Heart right ventricle (tissue), 16 donors: ENCODE data around the gene STARD7. TPM values are rescaled to one million over a fixed set of nuclear protein-coding genes. Genes with fewer than 3 reads are reported as not detected.

Source experiments
- ATAC-seq, 8 donors: fragments of 200-7000 bp; cut with Tn5 transposase; one replicate each; pipeline ENCODE4 v1.9.1; 2020; ENCODE audit warnings: mild to moderate bottlenecking in 8 of 8, moderate library complexity in 8 of 8, moderate number of reproducible peaks in 1 of 8
- DNase-seq, 2 donors: peaks; one replicate each; pipeline ENCODE4 v3.0.0-alpha.2; 2020
- H3K27ac ChIP-seq, 10 donors: fragments of 200-600 bp; sonication (generic) in 2 of 10; one replicate each; pipeline versions ENCODE4 v1.5.0 to v1.8.0; 2020 to 2022; ENCODE audit warnings: mild to moderate bottlenecking in 3 of 10
- H3K27me3 ChIP-seq, 7 donors: fragments of 200-600 bp; one replicate each; pipeline ENCODE4 v1.8.0; 2021 to 2022; ENCODE audit warnings: mild to moderate bottlenecking in 2 of 7
- H3K36me3 ChIP-seq, 9 donors: fragments of 200-600 bp; sonication (generic) in 1 of 9; one replicate each; pipeline versions ENCODE4 v1.5.0 to v1.8.0; 2020 to 2022; ENCODE audit warnings: mild to moderate bottlenecking in 2 of 9
- H3K4me1 ChIP-seq, 9 donors: fragments of 200-600 bp; sonication (generic) in 1 of 9; one replicate each; pipeline versions ENCODE4 v1.5.0 to v1.8.0; 2020 to 2022; ENCODE audit warnings: mild to moderate bottlenecking in 4 of 9
- H3K4me3 ChIP-seq, 10 donors: fragments of 200-600 bp; sonication (generic) in 2 of 10; one replicate each; pipeline versions ENCODE4 v1.5.0 to v1.8.0; 2020 to 2022; ENCODE audit warnings: mild to moderate bottlenecking in 7 of 10, moderate library complexity in 2 of 10
- H3K9me3 ChIP-seq, 11 donors: fragments of 200-600 bp in 10 of 11; sonication (generic) in 2 of 11; one replicate each; pipeline versions ENCODE4 v1.5.0 to v1.8.0; 2013 to 2022; ENCODE audit warnings: mild to moderate bottlenecking in 2 of 11, control low read depth in 1 of 11, moderate library complexity in 1 of 11
- CTCF ChIP-seq, 9 donors: fragments of 200-600 bp; sonication (generic) in 2 of 9; IDR thresholded peaks; one replicate each; pipeline versions ENCODE4 v1.5.0 to v1.8.0; 2021 to 2022; ENCODE audit warnings: antibody characterized with exemption in 9 of 9, mild to moderate bottlenecking in 5 of 9, moderate library complexity in 1 of 9
- WGBS, 2 donors: extraction: QIAGEN DNeasy Blood & Tissue Kit; methylation state at CpG; one replicate each; pipeline ENCODE4 v1.1.7; 2013; ENCODE audit warnings: inconsistent platforms in 1 of 2; 5-methylcytosine and 5-hydroxymethylcytosine counted together
- intact Hi-C, 10 donors: fragments of 100-400 bp; cut with DNase I; formaldehyde crosslinking; loops; one replicate each; pipeline versions ENCODE4 v1.11.1 to v1.14.2; 2022
- polyA plus RNA-seq, 2 donors: library from polyadenylated mRNA; stranded (reverse); fragments of 200-250 nt; gene quantifications; one replicate each; pipeline ENCODE4 v1.2.3, GENCODE V29; 2013
- total RNA-seq, 10 donors: library from RNA; stranded (reverse); fragmentation: NEBNext Ultra II Directional in 3 of 10; extraction: Animal tissue kit (Norgen Biotek cat#: 25700) in 3 of 10; gene quantifications; one replicate each; pipeline versions ENCODE4 v1.2.1 to v1.2.4, GENCODE V29; 2021 to 2023
- donor health status: Arrhythmogenic right ventricular cardiomyopathy.
- donor health status: ischemic (EF 13 %, LVEDD 7.1; RV severe dilation, severe dysfunction).
- donor health status: healthy with polysubstance abuse.
- donor health status: DM: no; HTN: yes; CAD: no.
- donor health status: DM: no; HTN: no; CAD: no.
- donor health status: ischemic (EF 25% LVEDD 6.9; RV normal size, moderate dysfunction).
- donor health status: ischemic (EF 25% LVEDD 5.7; RV mildly dilated, moderate dysfunction).
- donor health status: healthy.
- donor health status: DM: yes; HTN: yes; CAD: no.
- donor health status: Ischemic cardiomyopathy.
- donor health status: ischemic (EF 35%, LVEDD 5.7; RV mildly dilated, moderate dysfunction).
- donor health status: nonischemic (EF 11% LVEDD 7.7; RV severe dilation, severe dysfunction).
- donor health status: DM: yes; HTN: yes; CAD: no.
- donor health status: PGD.
- donor health status: ischemic (EF 29% LVEDD 5.4; RV normal size, mild dysfunction).
- donor health status: nonischemic (EF 23%, LVEDD 6.1; RV moderate dilation, normal function).

The STARD7 gene
- total and polyA plus RNA-seq, 12 donors: 50.8 to 397 (median 191) TPM

GRCh38 chr2:96213379-96213778 is 4.8 kb upstream of the STARD7 start:
- peaks cover 0 to 16% (median 12%) of the 10 kb centered on the region in 9 donors for H3K4me1 ChIP-seq
- DNase-seq (no peak), ATAC-seq (no peak)
- intact Hi-C loops: loop anchor here in 2 of 10 donors (5.0 kb wide), 2 partner anchors 39 to 49 kb away; no protein-coding TSS in a partner anchor
- peaks cover 0 to 4% (median 0%) of the 10 kb centered on the region in 9 donors for H3K36me3 ChIP-seq
- H3K4me3 ChIP-seq: no peak overlapping the region
- no peak for TF ChIP-seq CTCF (IDR thresholded peaks at IDR 0.05)
- no peaks in the 10 kb centered on the region for H3K9me3 ChIP-seq
- H3K27ac ChIP-seq: no peak overlapping the region
- no peaks in the 10 kb centered on the region for H3K27me3 ChIP-seq
- 87 to 93% methylated on average over 12 of the region's 12 CpGs for WGBS, 2 donors

GRCh38 chr2:96212339-96212738 is 3.7 kb upstream of the STARD7 start:
- Histone ChIP-seq H3K9me3 (no peaks in the 10 kb centered on the region), H3K27me3 (no peaks in the 10 kb centered on the region), H3K36me3 (peaks cover 0 to 4% (median 0%) of the 10 kb centered on the region in 9 donors), H3K27ac (no peak overlapping the region), H3K4me1 (peaks cover 0 to 20% (median 16%) of the 10 kb centered on the region in 9 donors), H3K4me3 (no peak overlapping the region)
- WGBS, 2 donors: 90 to 92% methylated on average over 4 of the region's 4 CpGs
- no peak for DNase-seq
- intact Hi-C loops: loop anchor here in 2 of 10 donors (5.0 kb wide), 2 partner anchors 40 to 50 kb away; no protein-coding TSS in a partner anchor
- no peak for ATAC-seq
- no peak for TF ChIP-seq CTCF (IDR thresholded peaks at IDR 0.05)

GRCh38 chr2:96209729-96210085 is 1.1 kb upstream of the STARD7 start:
- Histone ChIP-seq H3K36me3 (peaks cover 0 to 4% (median 0%) of the 10 kb centered on the region in 9 donors), H3K4me3 (peak overlapping the region in 9 of 10 donors; percentile 63 to 100 (median 94)), H3K27ac (peak overlapping the region; percentile 91 to 99 (median 97)), H3K27me3 (no peaks in the 10 kb centered on the region), H3K4me1 (peaks cover 6 to 45% (median 40%) of the 10 kb centered on the region in 9 donors), H3K9me3 (no peaks in the 10 kb centered on the region)
- intact Hi-C loops: loop anchor here in 7 of 10 donors (2.0 to 10.0 kb wide), 6 partner anchors 43 to 62 kb away; partner anchors contain the start of genes TMEM127 (in 3 of the 7), CIAO1 (in 1 of the 7) and DUSP2 (in 1 of the 7)
- ATAC-seq (no peak), DNase-seq (no peak)
- no peak for TF ChIP-seq CTCF (IDR thresholded peaks at IDR 0.05)
- 91 to 94% methylated on average over 9 of the region's 9 CpGs for WGBS, 2 donors

GRCh38 chr2:96209011-96209728 is 543 bp upstream of the STARD7 start:
- no peak for ATAC-seq
- Histone ChIP-seq H3K27ac (peak overlapping the region; percentile 91 to 99 (median 97)), H3K4me3 (peak overlapping the region; percentile 63 to 100 (median 95)), H3K9me3 (no peaks in the 10 kb centered on the region), H3K4me1 (peaks cover 8 to 51% (median 46%) of the 10 kb centered on the region in 9 donors), H3K27me3 (no peaks in the 10 kb centered on the region), H3K36me3 (peaks cover 0 to 4% (median 0%) of the 10 kb centered on the region in 9 donors)
- 5 to 6% methylated on average over 21 of the region's 21 CpGs for WGBS, 2 donors
- TF ChIP-seq CTCF (IDR thresholded peaks at IDR 0.05): no peak
- DNase-seq: no peak
- intact Hi-C loops: loop anchor here in 5 of 10 donors (2.0 to 10.0 kb wide), 5 partner anchors 50 to 62 kb away; partner anchors contain the start of genes TMEM127 (in 3 of the 5), CIAO1 (in 1 of the 5) and DUSP2 (in 1 of the 5)
